ENCODE results near the gene UBL4B.

Gene UBL4B

DNA sequence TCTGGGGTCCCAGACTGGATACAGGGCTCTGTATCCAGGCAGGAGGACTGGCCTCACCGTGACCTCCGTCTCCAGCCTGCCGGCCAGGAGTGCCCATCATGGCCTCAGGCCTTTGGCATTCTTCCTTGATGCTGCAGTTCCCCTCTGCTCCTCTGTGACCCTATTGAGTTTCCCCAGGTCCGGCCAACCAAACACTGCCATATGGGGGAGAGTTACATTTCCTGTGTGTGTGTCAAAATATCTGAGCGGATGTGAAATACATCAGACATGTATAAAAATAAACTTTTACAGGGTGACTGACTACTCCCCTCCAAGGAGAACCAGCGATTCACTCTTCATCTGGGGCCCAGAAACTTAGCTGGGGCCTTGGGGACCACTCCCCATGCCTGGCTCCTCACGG is 10.2 kb upstream of the UBL4B start:
- DNase-seq (ENCODE audit: insufficient read length, low spot score) (no peak), FAIRE-seq (no peak)
- TF ChIP-seq, protein P1, sequence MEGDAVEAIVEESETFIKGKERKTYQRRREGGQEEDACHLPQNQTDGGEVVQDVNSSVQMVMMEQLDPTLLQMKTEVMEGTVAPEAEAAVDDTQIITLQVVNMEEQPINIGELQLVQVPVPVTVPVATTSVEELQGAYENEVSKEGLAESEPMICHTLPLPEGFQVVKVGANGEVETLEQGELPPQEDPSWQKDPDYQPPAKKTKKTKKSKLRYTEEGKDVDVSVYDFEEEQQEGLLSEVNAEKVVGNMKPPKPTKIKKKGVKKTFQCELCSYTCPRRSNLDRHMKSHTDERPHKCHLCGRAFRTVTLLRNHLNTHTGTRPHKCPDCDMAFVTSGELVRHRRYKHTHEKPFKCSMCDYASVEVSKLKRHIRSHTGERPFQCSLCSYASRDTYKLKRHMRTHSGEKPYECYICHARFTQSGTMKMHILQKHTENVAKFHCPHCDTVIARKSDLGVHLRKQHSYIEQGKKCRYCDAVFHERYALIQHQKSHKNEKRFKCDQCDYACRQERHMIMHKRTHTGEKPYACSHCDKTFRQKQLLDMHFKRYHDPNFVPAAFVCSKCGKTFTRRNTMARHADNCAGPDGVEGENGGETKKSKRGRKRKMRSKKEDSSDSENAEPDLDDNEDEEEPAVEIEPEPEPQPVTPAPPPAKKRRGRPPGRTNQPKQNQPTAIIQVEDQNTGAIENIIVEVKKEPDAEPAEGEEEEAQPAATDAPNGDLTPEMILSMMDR (IDR thresholded peaks at IDR 0.05; ENCODE audit: insufficient read depth, missing control alignments), result no peak

DNA sequence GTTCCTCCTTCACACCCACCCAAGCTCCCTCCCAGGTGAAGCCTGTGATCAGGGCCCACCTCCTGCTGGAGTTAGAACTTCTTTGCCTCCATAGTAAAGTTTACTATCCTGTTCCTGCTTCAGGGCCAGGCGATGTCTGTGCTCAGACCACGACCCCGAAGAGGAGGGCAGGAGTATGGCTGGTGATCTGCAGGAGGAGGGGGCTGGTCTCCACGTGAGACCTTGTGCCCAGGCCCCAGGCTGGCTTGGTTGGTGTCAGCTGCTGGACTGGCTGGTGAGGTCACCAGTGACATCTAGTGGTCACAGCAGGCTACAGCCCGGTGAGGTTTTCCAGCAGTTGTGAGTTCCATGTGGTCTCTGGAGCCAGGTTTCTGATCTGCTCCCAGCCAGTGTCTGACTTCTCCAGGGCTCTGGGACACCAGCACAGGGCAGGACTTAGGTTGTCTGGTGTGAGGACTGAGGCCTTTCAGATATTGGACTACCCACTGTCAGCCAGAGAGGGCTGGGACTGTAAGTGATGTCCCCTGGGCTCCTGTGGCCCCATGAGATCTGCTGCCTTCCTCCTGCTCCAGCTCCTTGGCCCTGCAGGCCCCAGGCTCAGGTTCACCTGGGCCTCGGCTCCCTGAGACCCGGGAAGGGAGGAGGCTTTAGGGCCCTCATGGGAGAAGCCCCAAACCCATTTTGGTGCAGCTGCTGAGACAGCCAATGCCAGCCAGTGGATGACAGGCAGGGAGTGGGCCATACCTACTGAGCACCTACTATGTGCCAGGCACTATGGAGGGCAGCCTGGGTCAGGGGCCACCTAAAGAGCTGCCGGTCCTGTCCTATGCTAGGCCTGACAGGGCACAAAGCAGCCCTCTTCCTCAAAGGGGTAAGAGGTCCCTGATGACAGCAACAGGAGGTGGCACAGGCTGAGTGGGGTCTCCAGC is 6.0 kb upstream of the UBL4B start:
- TF ChIP-seq, protein P1 (IDR thresholded peaks at IDR 0.05; ENCODE audit: insufficient read depth, missing control alignments), result peak; percentile 87
- FAIRE-seq, result peak; percentile 77
- peak; percentile 93 for DNase-seq (ENCODE audit: insufficient read length, low spot score)

DNA sequence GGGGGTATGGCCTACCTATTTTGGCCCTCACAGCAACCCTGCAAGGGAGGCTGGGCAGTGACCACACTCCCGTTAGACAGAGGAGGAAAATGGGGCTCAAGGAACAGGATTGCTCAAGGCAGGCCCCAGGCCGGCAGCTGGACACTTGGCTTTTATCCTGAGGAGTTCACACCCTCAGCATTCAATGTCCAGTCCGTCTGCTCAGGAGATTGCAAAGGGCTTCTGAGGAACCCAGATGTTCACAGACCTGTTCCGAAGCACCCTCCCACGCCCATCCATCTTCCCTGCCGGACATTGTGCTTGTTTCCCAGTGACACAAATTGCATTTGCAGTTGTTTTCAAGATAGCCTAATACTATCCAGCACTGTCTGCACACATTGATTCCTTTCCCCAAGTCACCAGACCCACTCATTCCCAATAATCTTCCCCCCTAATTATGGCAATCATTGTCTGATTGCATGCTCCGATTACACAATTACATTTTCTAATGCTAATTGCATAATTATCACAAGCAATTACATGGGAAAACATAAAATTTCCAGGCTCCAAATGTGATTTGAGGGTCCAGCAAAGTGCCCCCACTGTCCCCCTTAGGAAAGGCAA is 4.3 kb upstream of the UBL4B start:
- DNase-seq (ENCODE audit: insufficient read length, low spot score) (no peak), FAIRE-seq (no peak)
- TF ChIP-seq, protein P1 (IDR thresholded peaks at IDR 0.05; ENCODE audit: insufficient read depth, missing control alignments), result no peak

DNA sequence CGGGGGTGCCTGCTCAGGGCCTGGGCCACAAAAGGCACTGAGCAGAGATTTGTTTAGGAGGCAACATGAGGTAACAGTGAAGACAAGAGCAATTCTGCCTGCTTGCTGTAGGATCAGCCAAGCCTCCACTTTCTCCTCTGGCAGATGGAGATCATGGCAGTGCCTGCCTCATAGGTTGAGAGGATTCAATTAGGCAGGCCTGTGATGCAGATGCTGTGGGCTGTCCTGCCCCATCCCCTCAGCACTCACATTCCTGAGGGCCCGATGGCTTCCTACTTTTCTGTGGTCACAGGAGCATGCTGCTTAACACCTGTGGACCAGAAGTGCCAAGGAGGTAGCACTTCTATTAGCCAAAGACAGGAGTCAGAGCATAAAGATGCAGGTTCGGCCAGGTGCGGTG is 1.2 kb upstream of the UBL4B start:
- FAIRE-seq (no peak), DNase-seq (ENCODE audit: insufficient read length, low spot score) (no peak)
- TF ChIP-seq, protein P1 (IDR thresholded peaks at IDR 0.05; ENCODE audit: insufficient read depth, missing control alignments), result no peak

DNA sequence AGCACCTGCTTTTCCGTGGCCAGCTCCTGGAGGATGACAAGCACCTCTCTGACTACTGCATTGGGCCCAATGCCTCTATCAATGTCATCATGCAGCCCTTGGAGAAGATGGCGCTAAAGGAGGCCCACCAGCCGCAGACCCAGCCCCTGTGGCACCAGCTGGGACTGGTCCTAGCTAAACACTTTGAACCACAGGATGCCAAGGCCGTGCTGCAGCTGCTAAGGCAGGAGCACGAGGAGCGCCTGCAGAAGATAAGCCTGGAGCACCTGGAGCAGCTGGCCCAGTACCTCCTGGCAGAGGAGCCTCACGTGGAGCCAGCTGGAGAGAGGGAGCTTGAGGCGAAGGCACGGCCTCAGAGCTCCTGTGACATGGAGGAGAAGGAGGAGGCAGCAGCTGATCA is 413 bp downstream of the UBL4B start:
- DNase-seq (ENCODE audit: insufficient read length, low spot score) (no peak), FAIRE-seq (no peak)

DNA sequence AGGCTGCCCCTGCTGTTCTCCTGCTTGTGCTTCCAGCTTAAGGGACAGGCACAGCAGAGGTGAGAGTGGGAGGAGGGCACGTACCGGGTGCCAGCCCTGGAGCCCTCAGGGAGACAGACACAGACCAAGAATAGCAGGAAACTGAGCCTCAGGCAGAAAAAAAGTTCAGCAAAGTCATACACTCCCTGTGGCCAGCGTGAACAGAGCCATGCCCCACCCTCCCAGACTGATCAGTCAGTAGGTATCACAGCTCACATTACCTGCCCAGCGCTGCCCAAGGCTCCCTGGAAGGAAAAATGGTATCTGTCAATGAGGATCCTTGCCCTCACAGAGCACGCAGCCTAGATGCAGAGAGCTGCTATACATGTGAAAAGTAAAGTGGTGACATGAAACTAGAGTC is 1.3 kb downstream of the UBL4B start:
- no peak for DNase-seq (ENCODE audit: insufficient read length, low spot score)
- TF ChIP-seq, protein P1 (IDR thresholded peaks at IDR 0.05; ENCODE audit: insufficient read depth, missing control alignments), result no peak
- no peak for FAIRE-seq

More for the DNA sequence above, 413 bp downstream of the UBL4B start:
- TF ChIP-seq, protein P1 (IDR thresholded peaks at IDR 0.05; ENCODE audit: insufficient read depth, missing control alignments), result no peak

DNA sequence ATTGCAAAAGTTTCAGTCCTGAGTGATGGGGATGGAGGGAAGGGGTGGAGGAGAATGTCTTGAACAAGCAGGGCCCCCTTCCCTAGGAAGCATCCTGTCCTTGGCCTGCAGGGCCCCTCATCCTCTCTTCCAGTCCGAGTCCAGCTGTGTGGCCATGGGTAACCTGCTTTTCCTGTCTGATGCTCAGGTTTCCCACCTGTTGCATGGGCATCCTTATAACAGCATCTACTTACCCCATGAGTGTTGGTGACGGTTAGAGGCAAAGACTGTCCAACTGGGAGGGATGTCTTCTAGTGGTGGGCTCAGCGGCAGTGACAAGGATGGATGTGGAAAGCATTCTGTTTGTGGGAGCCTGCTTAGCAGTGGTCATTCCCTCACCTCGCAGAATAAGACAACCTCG is 1.9 kb downstream of the UBL4B start:
- TF ChIP-seq, protein P1 (IDR thresholded peaks at IDR 0.05; ENCODE audit: insufficient read depth, missing control alignments), result no peak
- no peak for DNase-seq (ENCODE audit: insufficient read length, low spot score)
- no peak for FAIRE-seq

Measured in D721Med (cell line).